Esophagus (tissue), 2 donors: Measurements from ENCODE around the gene ANKRD24. TPM values are rescaled to one million over a fixed set of nuclear protein-coding genes. Genes with fewer than 3 reads are reported as not detected.

Experiments
- H3K27ac ChIP-seq, 2 donors: one replicate each; pipeline ENCODE4 v1.5.1; 2013; ENCODE audit warnings: low read depth in 2 of 2, mild to moderate bottlenecking in 2 of 2, inconsistent platforms in 1 of 2, low read length in 1 of 2, moderate library complexity in 1 of 2
- H3K27me3 ChIP-seq, 2 donors: one replicate each; pipeline ENCODE4 v1.6.1; 2013; ENCODE audit warnings: low read length in 2 of 2, control low read depth in 1 of 2, mild to moderate bottlenecking in 1 of 2; ENCODE audit not compliant: insufficient read depth in 2 of 2, control insufficient read depth in 1 of 2
- H3K36me3 ChIP-seq, 2 donors: one replicate each; pipeline ENCODE4 v1.6.1; 2013; ENCODE audit warnings: low read length in 1 of 2; ENCODE audit not compliant: control insufficient read depth in 2 of 2, insufficient read depth in 2 of 2
- H3K4me1 ChIP-seq, 2 donors: one replicate each; pipeline ENCODE4 v1.6.1; 2013; ENCODE audit warnings: low read length in 1 of 2; ENCODE audit not compliant: control insufficient read depth in 2 of 2, insufficient read depth in 2 of 2
- H3K4me3 ChIP-seq, 2 donors: one replicate each; pipeline ENCODE4 v1.5.1; 2013; ENCODE audit warnings: low read length in 2 of 2, mild to moderate bottlenecking in 2 of 2, low read depth in 1 of 2, moderate library complexity in 1 of 2
- H3K9me3 ChIP-seq, 2 donors: one replicate each; pipeline ENCODE4 v1.6.1; 2013; ENCODE audit warnings: mild to moderate bottlenecking in 2 of 2, low read depth in 1 of 2, low read length in 1 of 2, moderate library complexity in 1 of 2; ENCODE audit not compliant: control insufficient read depth in 2 of 2, insufficient read depth in 1 of 2
- WGBS, 2 donors: extraction: QIAGEN DNeasy Blood & Tissue Kit; methylation state at CpG; one replicate each; pipeline ENCODE4 v1.1.7; 2013; 5-methylcytosine and 5-hydroxymethylcytosine counted together
- polyA plus RNA-seq, 2 donors: library from polyadenylated mRNA; stranded (reverse); fragments of 200-250 nt; gene quantifications; one replicate each; pipeline ENCODE4 v1.2.3, GENCODE V29; 2013
- donor health status: healthy with polysubstance abuse.
- donor health status: Bipolar disorder and iron deficiency.

Gene ANKRD24
- polyA plus RNA-seq, 2 donors, result 0.21 to 0.59 TPM

DNA sequence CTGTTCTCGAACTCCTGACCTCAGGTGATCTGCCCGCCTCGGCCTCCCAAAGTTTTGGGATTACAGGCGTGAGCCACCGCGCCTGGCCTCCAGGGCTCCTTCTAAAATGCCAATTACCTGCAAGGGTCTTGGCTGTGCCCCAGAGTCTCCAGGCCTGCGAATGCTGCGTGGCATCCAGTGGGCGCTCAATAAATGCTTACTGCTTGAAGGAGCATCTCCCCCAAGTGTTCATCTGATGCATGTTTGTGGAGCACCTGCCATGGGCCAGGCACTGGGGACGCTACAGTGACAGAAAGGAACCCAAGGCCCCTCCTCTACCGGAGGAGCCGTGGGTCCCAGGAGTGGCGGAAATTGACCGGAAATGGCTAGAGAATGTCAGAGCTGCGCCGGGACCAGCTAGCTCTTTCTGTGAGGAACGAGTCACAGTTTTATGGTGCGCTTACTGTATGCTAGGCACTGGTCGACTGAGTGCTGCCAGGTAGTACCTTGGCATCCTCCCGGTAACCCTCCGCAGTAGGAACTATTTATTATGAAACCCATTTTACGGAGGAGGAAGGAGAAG is 14.2 kb downstream of the ANKRD24 start:
- peaks cover 0 to 14% of the 10 kb centered on the region in 2 donors for H3K27me3 ChIP-seq
- 81 to 84% methylated on average over 22 of the region's 22 CpGs for WGBS, 2 donors

DNA sequence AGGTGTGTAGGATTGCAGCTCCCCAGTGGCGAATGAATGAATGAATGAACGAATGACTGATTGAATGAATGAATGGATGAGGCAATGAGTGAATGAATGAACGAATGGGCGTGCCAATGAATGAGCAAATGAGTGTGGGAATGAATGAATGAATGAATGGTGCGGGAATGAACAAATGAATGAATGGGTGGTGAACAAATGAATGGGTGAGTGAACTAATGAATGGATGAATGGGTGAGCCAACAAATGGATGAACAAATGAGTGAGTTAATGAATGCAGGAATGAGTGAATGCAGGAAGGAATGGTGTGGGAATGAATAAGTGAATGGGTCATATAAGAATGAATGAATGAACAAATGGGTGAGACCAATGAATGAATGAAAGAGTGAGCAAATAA is 14.7 kb downstream of the ANKRD24 start:
- H3K36me3 ChIP-seq, result no peaks in the 10 kb centered on the region
- H3K27me3 ChIP-seq, result peaks cover 0 to 14% of the 10 kb centered on the region in 2 donors
- no peak overlapping the region for H3K4me3 ChIP-seq
- 80 to 85% methylated on average over 5 of the region's 5 CpGs for WGBS, 2 donors
- no peaks in the 10 kb centered on the region for H3K9me3 ChIP-seq
- H3K27ac ChIP-seq, result no peak overlapping the region
- H3K4me1 ChIP-seq, result no peaks in the 10 kb centered on the region

More for the DNA sequence above, 14.2 kb downstream of the ANKRD24 start:
- Histone ChIP-seq H3K4me1 (no peaks in the 10 kb centered on the region), H3K36me3 (no peaks in the 10 kb centered on the region), H3K4me3 (no peak overlapping the region), H3K9me3 (no peaks in the 10 kb centered on the region), H3K27ac (no peak overlapping the region)

- Histone ChIP-seq H3K27me3 (peaks cover 0 to 14% of the 10 kb centered on the region in 2 donors), H3K9me3 (no peaks in the 10 kb centered on the region), H3K36me3 (no peaks in the 10 kb centered on the region), H3K4me1 (no peaks in the 10 kb centered on the region), H3K27ac (no peak overlapping the region), H3K4me3 (no peak overlapping the region)
- WGBS, 2 donors, result 18 to 29% methylated on average over 36 to 65 of the region's 70 CpGs
These were observed 15.4 kb downstream of the ANKRD24 start for GRCh38 chr19:4197625-4198466.

DNA sequence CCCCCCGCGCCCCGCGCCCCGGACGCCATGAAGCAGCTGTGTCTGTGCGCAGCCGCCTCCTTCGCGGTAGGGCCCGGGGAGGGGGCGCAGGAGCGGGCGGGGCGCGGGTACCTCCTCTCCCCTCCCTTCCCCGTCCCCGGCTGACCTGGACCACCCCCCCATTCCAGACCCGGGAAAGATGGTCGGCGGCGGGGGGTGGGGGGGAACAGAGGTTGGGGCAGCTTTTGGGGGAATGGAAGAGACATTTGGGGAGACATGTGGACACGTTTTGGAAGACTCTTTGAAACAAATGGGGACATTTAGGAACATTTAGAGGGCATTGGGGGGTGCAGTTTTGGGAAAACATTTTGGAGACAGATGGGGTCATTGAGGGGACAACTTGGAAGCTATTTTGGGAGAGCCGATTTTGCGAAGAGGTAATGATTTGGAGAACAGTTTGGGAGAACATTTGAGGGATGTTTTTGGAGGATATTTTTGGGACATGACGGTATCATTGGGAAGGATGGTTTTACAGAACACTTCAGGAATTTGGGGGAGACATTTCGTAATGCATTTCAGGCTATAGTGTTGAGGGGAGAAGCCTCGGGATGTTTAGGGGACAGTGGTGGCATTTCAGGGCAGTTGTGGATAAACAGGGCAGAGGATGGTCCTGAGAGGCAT is 16.1 kb downstream of the ANKRD24 start:
- Histone ChIP-seq H3K27ac (no peak overlapping the region), H3K36me3 (no peaks in the 10 kb centered on the region), H3K4me3 (no peak overlapping the region), H3K4me1 (no peaks in the 10 kb centered on the region), H3K9me3 (no peaks in the 10 kb centered on the region), H3K27me3 (peaks cover 0 to 14% of the 10 kb centered on the region in 2 donors)
- 8 to 12% methylated on average over 12 to 28 of the region's 28 CpGs for WGBS, 2 donors

- Histone ChIP-seq H3K27ac (no peak overlapping the region), H3K9me3 (no peaks in the 10 kb centered on the region), H3K4me1 (no peaks in the 10 kb centered on the region)
These were observed 17.3 kb downstream of the ANKRD24 start for GRCh38 chr19:4199699-4200293.

DNA sequence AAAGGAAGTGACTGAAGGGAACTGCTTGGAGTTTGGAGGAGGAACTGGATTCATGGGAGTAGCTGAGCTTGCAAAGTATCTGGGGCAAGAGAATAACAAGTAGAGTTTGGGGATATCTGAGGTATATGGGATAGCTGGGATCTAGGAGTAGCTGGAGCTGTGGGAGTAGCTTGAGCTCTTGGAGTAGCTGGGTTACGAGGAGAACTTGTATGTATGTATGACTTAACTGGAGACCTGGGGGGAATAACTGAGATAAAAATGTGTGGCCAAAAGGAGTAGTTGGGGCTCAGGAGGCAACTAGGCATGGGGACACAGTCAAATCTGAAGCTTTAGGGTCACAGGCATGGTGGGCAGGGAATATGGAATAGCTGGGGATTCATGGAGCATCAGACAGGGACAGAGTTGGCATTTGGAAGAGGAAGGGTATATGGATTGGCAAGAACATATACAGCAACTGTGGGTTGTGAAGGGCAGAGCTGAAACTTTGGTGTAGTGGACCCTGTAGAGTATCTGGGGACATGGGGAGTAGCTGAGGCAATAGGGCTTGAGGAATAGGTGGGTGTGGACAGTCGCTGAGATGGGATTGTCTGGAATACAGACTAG is 18.6 kb downstream of the ANKRD24 start:
- H3K27me3 ChIP-seq, result peaks cover 0 to 14% of the 10 kb centered on the region in 2 donors
- no peak overlapping the region for H3K4me3 ChIP-seq
- no peaks in the 10 kb centered on the region for H3K36me3 ChIP-seq
- no peak overlapping the region for H3K27ac ChIP-seq
- no peaks in the 10 kb centered on the region for H3K4me1 ChIP-seq
- WGBS, 2 donors, result 64 to 81% methylated on average over 2 of the region's 2 CpGs
- no peaks in the 10 kb centered on the region for H3K9me3 ChIP-seq

More at GRCh38 chr19:4199699-4200293, 17.3 kb downstream of the ANKRD24 start:
- Histone ChIP-seq H3K36me3 (no peaks in the 10 kb centered on the region), H3K4me3 (no peak overlapping the region), H3K27me3 (peaks cover 0 to 14% of the 10 kb centered on the region in 2 donors)
- WGBS, 2 donors, result 70% methylated on average over 33 of the region's 33 CpGs

DNA sequence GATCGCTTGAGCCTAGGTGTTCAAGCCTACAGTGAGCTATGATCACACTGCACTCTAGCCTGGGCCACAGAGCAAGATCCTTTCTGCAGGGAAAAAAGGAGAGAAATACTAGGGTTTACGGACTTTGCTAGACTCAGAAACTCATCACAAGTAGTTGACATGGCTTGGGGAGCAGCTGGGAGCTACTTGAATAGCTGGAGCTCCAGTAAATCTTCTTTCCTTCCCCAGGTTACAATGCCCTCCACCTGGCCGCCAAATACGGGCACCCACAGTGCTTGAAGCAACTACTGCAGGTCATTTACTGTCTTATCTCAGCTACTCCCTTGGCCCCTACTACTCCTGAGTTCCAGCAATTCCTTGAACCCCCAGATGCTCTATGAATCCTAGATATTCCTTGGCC is 19.3 kb downstream of the ANKRD24 start:
- 81 to 83% methylated on average over 4 of the region's 4 CpGs for WGBS, 2 donors
- Histone ChIP-seq H3K4me3 (no peak overlapping the region), H3K9me3 (no peaks in the 10 kb centered on the region), H3K27me3 (peaks cover 0 to 12% of the 10 kb centered on the region in 2 donors), H3K36me3 (no peaks in the 10 kb centered on the region), H3K27ac (no peak overlapping the region), H3K4me1 (no peaks in the 10 kb centered on the region)

- Histone ChIP-seq H3K27me3 (no peaks in the 10 kb centered on the region), H3K36me3 (no peaks in the 10 kb centered on the region), H3K27ac (no peak overlapping the region), H3K4me1 (no peaks in the 10 kb centered on the region), H3K4me3 (no peak overlapping the region), H3K9me3 (no peaks in the 10 kb centered on the region)
- 78 to 82% methylated on average over 10 of the region's 10 CpGs for WGBS, 2 donors
These were observed 24.5 kb downstream of the ANKRD24 start for GRCh38 chr19:4206818-4207484.
